GM10266 (cell line): ENCODE data around the gene PLA2G15.

Source experiments
- DNase-seq: peaks from one replicate; pipeline ENCODE4 v3.0.0; 2012; ENCODE audit errors: extremely low spot score
- TF ChIP-seq, protein P1 (sequence below): IDR thresholded peaks from 2 replicates; pipeline ENCODE4 v1.5.1; 2012; ENCODE audit warnings: mild to moderate bottlenecking, low read depth; ENCODE audit not compliant: control insufficient read depth, insufficient read depth; ENCODE audit errors: missing control alignments

PLA2G15 gene

GRCh38 chr16:68298907-68299561, 53.9 kb downstream of the PLA2G15 start:
- DNase-seq = no peak
- TF ChIP-seq, protein P1, sequence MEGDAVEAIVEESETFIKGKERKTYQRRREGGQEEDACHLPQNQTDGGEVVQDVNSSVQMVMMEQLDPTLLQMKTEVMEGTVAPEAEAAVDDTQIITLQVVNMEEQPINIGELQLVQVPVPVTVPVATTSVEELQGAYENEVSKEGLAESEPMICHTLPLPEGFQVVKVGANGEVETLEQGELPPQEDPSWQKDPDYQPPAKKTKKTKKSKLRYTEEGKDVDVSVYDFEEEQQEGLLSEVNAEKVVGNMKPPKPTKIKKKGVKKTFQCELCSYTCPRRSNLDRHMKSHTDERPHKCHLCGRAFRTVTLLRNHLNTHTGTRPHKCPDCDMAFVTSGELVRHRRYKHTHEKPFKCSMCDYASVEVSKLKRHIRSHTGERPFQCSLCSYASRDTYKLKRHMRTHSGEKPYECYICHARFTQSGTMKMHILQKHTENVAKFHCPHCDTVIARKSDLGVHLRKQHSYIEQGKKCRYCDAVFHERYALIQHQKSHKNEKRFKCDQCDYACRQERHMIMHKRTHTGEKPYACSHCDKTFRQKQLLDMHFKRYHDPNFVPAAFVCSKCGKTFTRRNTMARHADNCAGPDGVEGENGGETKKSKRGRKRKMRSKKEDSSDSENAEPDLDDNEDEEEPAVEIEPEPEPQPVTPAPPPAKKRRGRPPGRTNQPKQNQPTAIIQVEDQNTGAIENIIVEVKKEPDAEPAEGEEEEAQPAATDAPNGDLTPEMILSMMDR = no peak

DNA sequence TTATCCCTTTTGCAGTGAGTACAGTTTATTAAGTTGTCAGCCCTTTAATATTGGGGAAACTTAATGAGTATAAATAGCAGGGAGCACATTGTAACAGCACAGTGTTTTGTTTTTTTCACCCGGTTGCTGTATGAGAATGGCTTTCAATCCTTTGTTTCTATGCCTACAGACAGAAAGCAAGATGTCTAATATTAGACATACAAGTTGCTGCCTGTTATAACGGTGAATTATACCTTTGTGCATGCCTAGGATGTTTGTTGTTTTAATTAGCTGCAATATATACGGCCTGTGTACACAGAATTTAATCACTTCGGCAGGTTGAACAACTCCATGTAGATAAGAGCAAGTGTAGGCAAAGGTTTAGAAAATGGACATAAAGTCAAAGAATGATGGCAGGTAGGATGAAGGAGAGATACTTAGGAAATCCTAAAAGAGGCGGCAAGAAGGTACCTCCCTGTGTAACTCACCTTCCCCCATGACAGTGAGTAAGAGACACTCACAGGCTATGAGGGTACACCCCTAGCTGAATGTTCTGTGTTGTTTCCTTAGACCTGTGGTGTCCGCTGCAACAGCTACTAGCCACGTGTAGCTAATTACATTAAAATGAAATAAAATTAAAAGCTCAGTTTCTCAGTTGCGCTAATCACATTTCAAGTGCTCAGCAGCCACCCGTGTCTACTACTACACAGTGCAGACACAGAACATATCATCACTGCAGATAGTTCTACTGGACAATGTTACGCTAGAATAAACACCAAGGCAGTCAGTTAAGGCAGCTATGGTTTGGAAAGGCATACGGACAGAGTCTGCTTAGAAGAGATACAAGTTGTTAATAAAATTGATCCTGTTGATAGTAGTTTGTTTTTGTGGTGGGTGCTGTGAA, 54.6 kb downstream of the PLA2G15 start:
- no peak for DNase-seq
- TF ChIP-seq, protein P1 = no peak

DNA sequence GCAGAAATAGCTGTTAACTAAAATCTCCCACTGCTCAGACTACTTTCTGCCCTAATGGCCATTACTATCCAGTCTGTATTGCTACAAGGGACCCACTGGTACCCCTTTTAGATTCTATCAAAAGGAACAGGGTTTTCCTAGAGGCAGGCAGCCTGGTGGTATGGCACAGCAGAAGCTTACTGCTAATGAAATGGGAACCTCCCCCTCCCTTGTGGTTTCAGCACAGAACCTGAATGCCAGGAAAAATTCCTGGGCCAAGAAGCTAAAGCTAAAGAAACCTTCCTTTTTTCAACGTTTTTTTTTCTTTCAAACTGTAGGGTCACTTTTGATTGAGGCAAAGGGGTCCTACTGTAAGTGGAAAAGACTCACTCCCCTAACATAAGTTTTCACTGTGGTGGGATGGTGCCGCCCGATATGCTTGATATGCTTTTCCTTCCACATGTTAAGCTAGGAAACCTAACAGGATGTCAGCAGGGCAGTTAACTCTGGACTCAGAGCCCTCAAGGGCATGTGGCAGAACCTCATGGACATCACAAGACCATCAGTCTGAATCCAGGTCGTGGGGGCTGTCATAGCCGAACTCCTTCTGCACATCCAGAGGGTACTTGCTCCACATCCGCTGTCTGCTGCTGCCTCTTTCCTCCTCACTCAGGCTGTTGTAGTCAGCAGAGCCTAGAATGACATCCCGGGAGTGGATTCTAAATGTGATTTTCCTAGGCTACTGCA, 55.7 kb downstream of the PLA2G15 start:
- DNase-seq = no peak
- TF ChIP-seq, protein P1 = no peak

DNA sequence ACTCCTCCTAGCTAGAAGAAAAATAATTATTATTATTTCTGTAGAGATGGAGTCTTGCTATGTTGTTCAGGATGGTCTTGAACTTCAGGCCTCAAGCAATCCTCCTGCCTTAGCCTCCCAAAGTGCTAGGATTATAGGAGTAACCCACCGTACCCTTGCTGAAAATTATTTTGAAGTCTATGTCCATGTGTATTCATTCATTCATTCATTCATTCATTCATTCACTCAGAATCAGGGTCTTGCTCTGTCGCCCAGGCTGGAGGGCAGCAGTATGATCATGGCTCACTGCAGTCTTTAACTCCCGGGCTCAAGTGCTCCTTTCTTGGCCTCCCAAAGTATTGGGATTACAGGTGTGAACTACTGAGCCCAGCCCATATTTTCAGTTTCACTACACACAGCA, 61.5 kb downstream of the PLA2G15 start:
- TF ChIP-seq, protein P1 = no peak
- no peak for DNase-seq

DNA sequence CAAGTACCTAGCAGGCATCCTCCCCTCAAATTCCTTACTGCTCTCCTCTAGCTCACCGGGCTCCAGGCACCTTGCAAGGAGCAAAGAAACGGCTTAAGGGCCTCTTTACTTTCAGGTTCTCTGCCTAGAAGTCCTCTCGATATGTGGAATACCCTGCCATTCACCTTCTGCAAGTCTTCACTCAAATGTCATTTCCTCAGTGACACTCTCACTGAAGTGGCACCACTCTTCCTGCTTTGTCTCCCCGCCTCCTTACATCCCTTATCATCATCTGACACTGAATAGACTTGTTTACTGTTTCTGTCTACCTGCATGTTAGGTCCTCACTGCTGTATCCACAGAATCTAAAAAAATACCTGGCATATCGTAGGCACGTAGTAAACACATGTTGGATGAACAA, 64.6 kb downstream of the PLA2G15 start:
- TF ChIP-seq, protein P1 = no peak

GRCh38 chr16:68310437-68310773, 65.2 kb downstream of the PLA2G15 start:
- TF ChIP-seq, protein P1 = no peak
- DNase-seq = no peak

More for the DNA sequence above, 64.6 kb downstream of the PLA2G15 start:
- no peak for DNase-seq
